ENCODE measurements around the gene FRAS1.

FRAS1 gene

DNA sequence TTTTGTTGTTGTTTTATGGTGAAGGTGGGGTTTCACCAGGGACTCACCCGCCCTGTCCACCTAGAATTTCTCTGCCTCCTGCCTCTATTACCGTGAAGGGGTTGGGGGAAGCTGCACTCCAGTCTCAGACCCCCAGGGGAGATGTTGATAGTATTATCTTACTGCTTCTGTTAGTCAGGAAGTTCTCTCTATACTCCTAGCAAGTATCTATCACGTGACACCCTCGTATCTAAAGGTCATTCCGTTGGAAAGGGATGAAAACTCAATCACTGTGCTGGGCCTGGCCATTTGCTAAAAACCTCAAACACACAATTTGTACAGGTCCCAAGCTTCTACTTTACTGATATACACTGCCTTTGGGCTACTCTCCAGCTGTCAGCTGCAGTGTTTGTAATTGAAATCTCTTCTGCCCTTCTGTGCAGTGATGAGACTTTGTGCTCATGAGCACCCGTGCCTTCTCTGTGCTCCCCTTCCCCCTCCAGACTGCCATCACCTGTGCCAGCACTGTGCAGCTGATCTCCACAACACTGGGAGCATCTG, 306.0 kb downstream of the FRAS1 start:
- Histone ChIP-seq H3K9ac (ENCODE audit: low read depth, low read length) (no peak overlapping the region), H3K9me3 (ENCODE audit: insufficient read depth, low read length, severe bottlenecking) (no peaks in the 10 kb centered on the region), H3K27me3 (ENCODE audit: insufficient read depth, low read length, poor library complexity) (peaks cover 4% of the 10 kb centered on the region), H3K4me3 (ENCODE audit: low read depth in 1 of 2, low read length in 2 of 2) (no peak overlapping the region), H3K4me2 (ENCODE audit: insufficient read depth, low read length) (no peak overlapping the region), H3K36me3 (ENCODE audit: insufficient read depth, low read length) (no peaks in the 10 kb centered on the region), H4K20me1 (ENCODE audit: insufficient read depth, low read length) (no peaks in the 10 kb centered on the region), H2AFZ (ENCODE audit: low read depth, low read length) (no peak overlapping the region), H3K79me2 (ENCODE audit: insufficient read depth, low read length) (no peaks in the 10 kb centered on the region), H3K4me1 (ENCODE audit: insufficient read depth, low read length) (no peaks in the 10 kb centered on the region), H3K27ac (ENCODE audit: low read length) (no peak overlapping the region)
- TF ChIP-seq, protein P1, sequence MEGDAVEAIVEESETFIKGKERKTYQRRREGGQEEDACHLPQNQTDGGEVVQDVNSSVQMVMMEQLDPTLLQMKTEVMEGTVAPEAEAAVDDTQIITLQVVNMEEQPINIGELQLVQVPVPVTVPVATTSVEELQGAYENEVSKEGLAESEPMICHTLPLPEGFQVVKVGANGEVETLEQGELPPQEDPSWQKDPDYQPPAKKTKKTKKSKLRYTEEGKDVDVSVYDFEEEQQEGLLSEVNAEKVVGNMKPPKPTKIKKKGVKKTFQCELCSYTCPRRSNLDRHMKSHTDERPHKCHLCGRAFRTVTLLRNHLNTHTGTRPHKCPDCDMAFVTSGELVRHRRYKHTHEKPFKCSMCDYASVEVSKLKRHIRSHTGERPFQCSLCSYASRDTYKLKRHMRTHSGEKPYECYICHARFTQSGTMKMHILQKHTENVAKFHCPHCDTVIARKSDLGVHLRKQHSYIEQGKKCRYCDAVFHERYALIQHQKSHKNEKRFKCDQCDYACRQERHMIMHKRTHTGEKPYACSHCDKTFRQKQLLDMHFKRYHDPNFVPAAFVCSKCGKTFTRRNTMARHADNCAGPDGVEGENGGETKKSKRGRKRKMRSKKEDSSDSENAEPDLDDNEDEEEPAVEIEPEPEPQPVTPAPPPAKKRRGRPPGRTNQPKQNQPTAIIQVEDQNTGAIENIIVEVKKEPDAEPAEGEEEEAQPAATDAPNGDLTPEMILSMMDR (IDR thresholded peaks at IDR 0.05; ENCODE audit: borderline replicate concordance, extremely low read depth, low read length, poor library complexity, severe bottlenecking), result no peak
- no peak for TF ChIP-seq EZH2 (IDR thresholded peaks at IDR 0.05; ENCODE audit: borderline replicate concordance, low read depth, low read length, severe bottlenecking)
- no peak for DNase-seq
- ATAC-seq (ENCODE audit: insufficient read depth, low read depth), result no peak

DNA sequence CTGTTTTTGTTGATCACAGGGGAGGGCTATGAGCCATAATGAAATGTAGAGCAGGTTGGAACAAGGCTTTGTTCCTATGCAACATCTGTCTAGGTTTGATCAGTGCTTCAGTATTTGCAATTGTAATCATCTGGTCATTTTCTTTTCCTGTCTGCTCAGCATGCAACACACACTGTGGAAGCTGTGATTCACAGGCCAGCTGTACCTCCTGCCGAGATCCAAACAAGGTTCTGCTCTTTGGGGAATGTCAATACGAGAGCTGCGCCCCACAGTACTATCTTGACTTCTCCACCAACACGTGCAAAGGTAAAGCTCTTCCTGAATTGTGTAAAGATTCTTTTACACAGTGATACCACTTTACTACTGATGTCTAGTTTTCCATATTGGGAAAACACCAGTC, 312.6 kb downstream of the FRAS1 start:
- Histone ChIP-seq H3K27me3 (ENCODE audit: insufficient read depth, low read length, poor library complexity) (no peaks in the 10 kb centered on the region), H3K36me3 (ENCODE audit: insufficient read depth, low read length) (no peaks in the 10 kb centered on the region), H3K79me2 (ENCODE audit: insufficient read depth, low read length) (no peaks in the 10 kb centered on the region), H3K9me3 (ENCODE audit: insufficient read depth, low read length, severe bottlenecking) (no peaks in the 10 kb centered on the region), H2AFZ (ENCODE audit: low read depth, low read length) (no peak overlapping the region), H3K4me2 (ENCODE audit: insufficient read depth, low read length) (no peak overlapping the region), H3K4me1 (ENCODE audit: insufficient read depth, low read length) (no peaks in the 10 kb centered on the region), H3K27ac (ENCODE audit: low read length) (no peak overlapping the region), H3K9ac (ENCODE audit: low read depth, low read length) (no peak overlapping the region), H3K4me3 (ENCODE audit: low read depth in 1 of 2, low read length in 2 of 2) (no peak overlapping the region), H4K20me1 (ENCODE audit: insufficient read depth, low read length) (no peaks in the 10 kb centered on the region)
- DNase-seq, result no peak
- ATAC-seq (ENCODE audit: insufficient read depth, low read depth), result no peak
- no peak for TF ChIP-seq EZH2 (IDR thresholded peaks at IDR 0.05; ENCODE audit: borderline replicate concordance, low read depth, low read length, severe bottlenecking)
- TF ChIP-seq, protein P1 (IDR thresholded peaks at IDR 0.05; ENCODE audit: borderline replicate concordance, extremely low read depth, low read length, poor library complexity, severe bottlenecking), result no peak

DNA sequence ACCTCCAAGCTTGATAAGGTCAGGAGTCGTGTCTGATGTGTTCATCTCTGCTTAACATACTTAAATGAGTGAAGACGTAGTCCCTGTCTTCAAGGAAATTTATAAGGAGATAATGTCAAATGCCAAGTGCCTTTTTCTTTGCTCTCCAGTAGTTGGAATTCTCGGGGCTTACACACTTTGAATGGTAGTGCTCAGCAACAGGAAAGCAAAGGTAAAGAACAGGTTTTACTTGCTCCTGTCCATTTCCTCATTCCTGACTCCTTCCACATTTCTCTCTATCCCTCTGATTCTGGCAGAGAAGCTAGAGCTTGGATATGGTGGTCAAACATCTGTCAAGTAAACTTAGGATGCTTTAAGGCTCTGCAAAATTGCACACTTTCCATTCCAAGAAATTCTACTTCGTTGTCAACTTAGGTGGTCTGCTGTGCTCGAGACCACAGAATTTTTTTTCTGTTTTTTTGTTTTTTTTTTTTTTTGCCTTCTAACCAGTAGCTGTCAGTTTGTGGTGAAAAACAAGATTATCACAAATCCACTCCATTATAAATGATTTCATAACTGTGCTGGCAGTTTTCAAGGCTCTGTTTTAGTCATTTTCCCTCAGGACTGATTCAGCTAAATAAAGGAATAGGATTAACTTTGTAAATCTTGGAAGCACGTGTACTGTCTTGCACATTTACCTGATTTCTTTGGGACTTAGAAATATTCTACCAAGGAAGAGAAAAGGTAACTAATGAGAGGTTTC, 313.7 kb downstream of the FRAS1 start:
- no peaks in the 10 kb centered on the region for H3K9me3 ChIP-seq (ENCODE audit: insufficient read depth, low read length, severe bottlenecking)
- no peak overlapping the region for H3K4me3 ChIP-seq (ENCODE audit: low read depth in 1 of 2, low read length in 2 of 2)
- no peak for TF ChIP-seq EZH2 (IDR thresholded peaks at IDR 0.05; ENCODE audit: borderline replicate concordance, low read depth, low read length, severe bottlenecking)
- TF ChIP-seq, protein P1 (IDR thresholded peaks at IDR 0.05; ENCODE audit: borderline replicate concordance, extremely low read depth, low read length, poor library complexity, severe bottlenecking), result no peak
- H3K36me3 ChIP-seq (ENCODE audit: insufficient read depth, low read length), result no peaks in the 10 kb centered on the region
- H3K79me2 ChIP-seq (ENCODE audit: insufficient read depth, low read length), result no peaks in the 10 kb centered on the region
- H4K20me1 ChIP-seq (ENCODE audit: insufficient read depth, low read length), result no peaks in the 10 kb centered on the region
- no peak overlapping the region for H3K27ac ChIP-seq (ENCODE audit: low read length)
- ATAC-seq (ENCODE audit: insufficient read depth, low read depth) (no peak), DNase-seq (no peak)
- H3K27me3 ChIP-seq (ENCODE audit: insufficient read depth, low read length, poor library complexity), result no peaks in the 10 kb centered on the region
- H3K4me2 ChIP-seq (ENCODE audit: insufficient read depth, low read length), result no peak overlapping the region
- H2AFZ ChIP-seq (ENCODE audit: low read depth, low read length), result no peak overlapping the region
- H3K4me1 ChIP-seq (ENCODE audit: insufficient read depth, low read length), result no peaks in the 10 kb centered on the region
- no peak overlapping the region for H3K9ac ChIP-seq (ENCODE audit: low read depth, low read length)

Measured in DND-41 (cell line).